SK-N-DZ (cell line): ENCODE measurements around the gene COMT. TPM values are rescaled to one million over a fixed set of nuclear protein-coding genes. Genes with fewer than 3 reads are reported as not detected.
"Not testable (repeated sequence)": the region's sequence is repeated elsewhere in the genome, so short reads cannot be mapped to it uniquely, and the experiment has no call there.

Experiments
- DNase-seq: peaks from one replicate; pipeline ENCODE4 v3.0.0-alpha.2; 2015; ENCODE audit warnings: low spot score
- polyA plus RNA-seq, 2 experiments: library from polyadenylated mRNA; depleted of rRNA; stranded (reverse); fragments of >200 nt; gene quantifications; 2 replicates each; pipeline ENCODE4 v1.2.3, GENCODE V29; 2014

COMT gene
- 130 TPM in 2 replicates for polyA plus RNA-seq (2014; cell fraction: cytosol; rRNA removed)
- 79.0 and 109 TPM in 2 replicates for polyA plus RNA-seq (2014; cell fraction: nucleus; rRNA removed)

GRCh38 chr22:19941365-19942082 is at the start of gene COMT, which contains the start of gene TXNRD2:
Gene COMT, plus strand, starts transcription at chr22:19941772. Its CDS starts 20,755 bp downstream, at chr22:19962527.
Gene TXNRD2, minus strand, starts transcription at chr22:19941818. Its CDS starts 15 bp downstream, at chr22:19941803.
- peak; percentile 65 for DNase-seq

- DNase-seq: peak; percentile 62
Observed at GRCh38 chr22:19892257-19892879, 49.2 kb upstream of the COMT start.

- no peak for DNase-seq
Observed at GRCh38 chr22:19892925-19893324, 48.6 kb upstream of the COMT start.

- no peak for DNase-seq
Observed at GRCh38 chr22:19893363-19893762, 48.2 kb upstream of the COMT start.

GRCh38 chr22:19895160-19895849 is 46.3 kb upstream of the COMT start:
- DNase-seq: no peak

- DNase-seq: no peak
Observed at GRCh38 chr22:19896665-19897355, 44.8 kb upstream of the COMT start.

GRCh38 chr22:19897726-19898125 is 43.8 kb upstream of the COMT start:
- no peak for DNase-seq

- DNase-seq: no peak
Observed at GRCh38 chr22:19898145-19898544, 43.4 kb upstream of the COMT start.

- DNase-seq: no peak
Observed at GRCh38 chr22:19898831-19899567, 42.6 kb upstream of the COMT start.

- DNase-seq: no peak
Observed at GRCh38 chr22:19900707-19901436, 40.7 kb upstream of the COMT start.

GRCh38 chr22:19901577-19902244 is 39.9 kb upstream of the COMT start:
- no peak for DNase-seq

- no peak for DNase-seq
Observed at GRCh38 chr22:19902245-19902715, 39.3 kb upstream of the COMT start.

GRCh38 chr22:19903031-19903430 is 38.5 kb upstream of the COMT start:
- no peak for DNase-seq

- no peak for DNase-seq
Observed at GRCh38 chr22:19903513-19903912, 38.1 kb upstream of the COMT start.

- DNase-seq: no peak
Observed at GRCh38 chr22:19904174-19904856, 37.3 kb upstream of the COMT start.

GRCh38 chr22:19904935-19905334 is 36.6 kb upstream of the COMT start:
- no peak for DNase-seq

GRCh38 chr22:19905347-19906276 is 36.0 kb upstream of the COMT start:
- peak; percentile 88 for DNase-seq

- DNase-seq: not testable (repeated sequence)
Observed at GRCh38 chr22:19906864-19907263, 34.7 kb upstream of the COMT start.
